Stimulated activated naive CD8-positive, alpha-beta T cell treated with anti-CD3 and anti-CD28 coated beads, Interleukin-15, Interleukin-2, amounts not matched to agents 100 ng/mL and 50 ng/mL, for 24 hours (primary cell): ENCODE data around the gene SYT15.
A peak's percentile ranks its signal among the peaks of the same experiment; 100 is the strongest.
"Not testable (repeated sequence)": the region's sequence is repeated elsewhere in the genome, so short reads cannot be mapped to it uniquely, and the experiment has no call there.

Experiments
- H3K27ac Mint-ChIP-seq: one replicate; pipeline ENCODE4 v1.8.0; 2021; ENCODE audit warnings: mild to moderate bottlenecking, mixed read lengths
- H3K27me3 Mint-ChIP-seq: one replicate; pipeline ENCODE4 v1.8.0; 2021; ENCODE audit warnings: mixed read lengths
- H3K36me3 Mint-ChIP-seq: one replicate; pipeline ENCODE4 v1.8.0; 2021; ENCODE audit warnings: low read depth, mixed read lengths
- H3K4me1 Mint-ChIP-seq: one replicate; pipeline ENCODE4 v1.8.0; 2021; ENCODE audit warnings: low read depth, mixed read lengths
- H3K4me3 Mint-ChIP-seq: one replicate; pipeline ENCODE4 v1.8.0; 2021; ENCODE audit warnings: mild to moderate bottlenecking, mixed read lengths
- H3K9me3 Mint-ChIP-seq: one replicate; pipeline ENCODE4 v1.8.0; 2021; ENCODE audit warnings: mixed read lengths

Gene SYT15

GRCh38 chr10:46634698-46635097 is 55.8 kb downstream of the SYT15 start:
- not testable (repeated sequence) for H3K9me3 Mint-ChIP-seq, H3K36me3 Mint-ChIP-seq, H3K4me1 Mint-ChIP-seq, H3K27me3 Mint-ChIP-seq, H3K27ac Mint-ChIP-seq
- peak overlapping the region; percentile 45 for H3K4me3 Mint-ChIP-seq

- H3K27ac Mint-ChIP-seq, H3K36me3 Mint-ChIP-seq, H3K27me3 Mint-ChIP-seq, H3K9me3 Mint-ChIP-seq, H3K4me1 Mint-ChIP-seq: not testable (repeated sequence)
- H3K4me3 Mint-ChIP-seq: peak overlapping the region; percentile 63
Measured at GRCh38 chr10:46635364-46635959, 56.5 kb downstream of the SYT15 start.

GRCh38 chr10:46640005-46640404 is 61.1 kb downstream of the SYT15 start:
- H3K27ac Mint-ChIP-seq, H3K27me3 Mint-ChIP-seq, H3K36me3 Mint-ChIP-seq, H3K4me1 Mint-ChIP-seq, H3K4me3 Mint-ChIP-seq, H3K9me3 Mint-ChIP-seq: not testable (repeated sequence)
